GM23248 (cell line): ENCODE measurements around the gene KCNV2. TPM values are rescaled to one million over a fixed set of nuclear protein-coding genes. Genes with fewer than 3 reads are reported as not detected.

Source experiments
- DNase-seq: peaks from one replicate; pipeline ENCODE4 v3.0.0-alpha.2; 2015
- H2AFZ ChIP-seq: fragments of 200-600 bp; sonication (generic); 2 replicates; pipeline ENCODE4 v1.6.1; 2016; ENCODE audit warnings: antibody characterized with exemption
- H3F3A ChIP-seq: fragments of 200-600 bp; sonication (generic); 2 replicates; pipeline ENCODE4 v1.6.1; 2016; ENCODE audit warnings: mild to moderate bottlenecking, antibody characterized with exemption, mixed run types; ENCODE audit not compliant: insufficient read depth
- H3K27ac ChIP-seq: fragments of 200-600 bp; sonication (generic); 2 replicates; pipeline ENCODE4 v1.5.1; 2016; ENCODE audit warnings: mild to moderate bottlenecking
- H3K27me3 ChIP-seq: fragments of 200-600 bp; sonication (generic); replicated peaks from 2 replicates; pipeline ENCODE4 v1.6.1; 2016; ENCODE audit warnings: mild to moderate bottlenecking; ENCODE audit not compliant: insufficient read depth
- H3K36me3 ChIP-seq: fragments of 200-600 bp; sonication (generic); 2 replicates; pipeline ENCODE4 v1.6.1; 2016; ENCODE audit warnings: low read depth, mild to moderate bottlenecking
- H3K4me1 ChIP-seq: fragments of 200-600 bp; sonication (generic); 2 replicates; pipeline ENCODE4 v1.6.1; 2016; ENCODE audit warnings: mild to moderate bottlenecking; ENCODE audit not compliant: insufficient read depth
- H3K4me2 ChIP-seq: fragments of 200-600 bp; sonication (generic); one replicate; pipeline ENCODE4 v1.6.1; 2016; ENCODE audit warnings: mild to moderate bottlenecking; ENCODE audit not compliant: unreplicated experiment
- H3K4me3 ChIP-seq: fragments of 200-600 bp; sonication (generic); 2 replicates; pipeline ENCODE4 v1.5.1; 2016; ENCODE audit warnings: mild to moderate bottlenecking
- H3K79me2 ChIP-seq: fragments of 200-600 bp; sonication (generic); 2 replicates; pipeline ENCODE4 v1.6.1; 2016; ENCODE audit warnings: mild to moderate bottlenecking; ENCODE audit not compliant: insufficient read depth
- H3K9ac ChIP-seq: fragments of 200-600 bp; sonication (generic); 2 replicates; pipeline ENCODE4 v1.6.1; 2016; ENCODE audit warnings: mild to moderate bottlenecking
- H3K9me2 ChIP-seq: fragments of 200-600 bp; sonication (generic); 2 replicates; pipeline ENCODE4 v1.6.1; 2016; ENCODE audit warnings: mixed run types, mild to moderate bottlenecking, moderate library complexity; ENCODE audit not compliant: insufficient read depth
- H3K9me3 ChIP-seq: fragments of 200-600 bp; sonication (generic); one replicate; pipeline ENCODE4 v1.6.1; 2017; ENCODE audit warnings: low read depth
- H4K20me1 ChIP-seq: fragments of 200-600 bp; sonication (generic); 2 replicates; pipeline ENCODE4 v1.6.0; 2016; ENCODE audit not compliant: insufficient read depth
- EZH2 ChIP-seq: fragments of 200-600 bp; sonication (generic); IDR thresholded peaks from 2 replicates; pipeline ENCODE4 v1.6.1; 2018; ENCODE audit warnings: antibody characterized with exemption, mild to moderate bottlenecking; ENCODE audit not compliant: insufficient read depth, poor library complexity, severe bottlenecking
- EZH2phosphoT487 ChIP-seq: fragments of 200-600 bp; sonication (generic); IDR thresholded peaks from 2 replicates; pipeline ENCODE4 v1.6.1; 2018; ENCODE audit warnings: antibody characterized with exemption, moderate library complexity, mild to moderate bottlenecking, low read depth; ENCODE audit not compliant: insufficient read depth
- WGBS, 2 experiments: methylation state at CpG; one replicate each; pipeline ENCODE4 v1.1.6; 2015 to 2017; ENCODE audit warnings: low lambda C conversion rate in 2 of 2, low coverage in 1 of 2; ENCODE audit errors: missing lambda C conversion rate in 2 of 2; 5-methylcytosine and 5-hydroxymethylcytosine counted together
- in situ Hi-C: fragments of 300-500 bp; cut with MboI; formaldehyde crosslinking; loops from 2 replicates; pipeline ENCODE4 v1.15.0; 2020
- polyA plus RNA-seq: library from polyadenylated mRNA; unstranded; fragments of >200 nt; fragmentation: Nextera tagmentation; extraction: Ambion mirVana; gene quantifications from 2 replicates; pipeline ENCODE4 v1.2.1, GENCODE V29; 2016
- total RNA-seq: library from RNA; depleted of rRNA; stranded (reverse); fragments of >200 nt; shearing (Covaris generic); gene quantifications from 2 replicates; pipeline ENCODE4 v1.2.3, GENCODE V29; 2014

Gene KCNV2
- total and polyA plus RNA-seq, 2 experiments from 2014 or later = not detected

GRCh38 chr9:2686911-2687310, 30.4 kb upstream of the KCNV2 start:
- WGBS, 2 experiments = 81 to 85% methylated on average over 4 of the region's 4 CpGs
- Histone ChIP-seq H3K27me3 (no peaks in the 10 kb centered on the region), H3K9ac (no peak overlapping the region), H3K36me3 (no peaks in the 10 kb centered on the region), H3K79me2 (no peaks in the 10 kb centered on the region), H3K27ac (no peak overlapping the region), H3K9me2 (no peaks in the 10 kb centered on the region), H3K4me2 (no peak overlapping the region), H3K4me3 (no peak overlapping the region), H3K9me3 (no peaks in the 10 kb centered on the region), H3F3A (0 out of 2 replicates have a peak, but pooled peaks cover 8% of the 10 kb centered on the region), H3K4me1 (peaks cover 11% of the 10 kb centered on the region), H4K20me1 (peaks cover 4% of the 10 kb centered on the region; the same call in 1 of the 2 replicates), H2AFZ (no peak overlapping the region)
- in situ Hi-C loops = no loop called here
- no peak for DNase-seq
- no peak for TF ChIP-seq EZH2
- no peak for TF ChIP-seq EZH2phosphoT487

GRCh38 chr9:2688636-2689035, 28.7 kb upstream of the KCNV2 start:
- Histone ChIP-seq H3K27me3 (no peaks in the 10 kb centered on the region), H3K4me3 (no peak overlapping the region), H3K79me2 (no peaks in the 10 kb centered on the region), H3K9ac (no peak overlapping the region), H2AFZ (no peak overlapping the region), H3K9me2 (no peaks in the 10 kb centered on the region), H3K4me2 (no peak overlapping the region), H3K4me1 (peaks cover 11% of the 10 kb centered on the region), H4K20me1 (peaks cover 4% of the 10 kb centered on the region; the same call in 1 of the 2 replicates), H3K36me3 (no peaks in the 10 kb centered on the region), H3K9me3 (no peaks in the 10 kb centered on the region), H3K27ac (no peak overlapping the region), H3F3A (0 out of 2 replicates have a peak, but pooled peaks cover 8% of the 10 kb centered on the region)
- WGBS, 2 experiments = 80 to 84% methylated on average over 3 of the region's 3 CpGs
- TF ChIP-seq EZH2phosphoT487 (no peak), EZH2 (no peak)
- in situ Hi-C loops = no loop called here
- DNase-seq = no peak

- no peaks in the 10 kb centered on the region for H3K36me3 ChIP-seq
- H2AFZ ChIP-seq = no peak overlapping the region
- H3K27ac ChIP-seq = no peak overlapping the region
- TF ChIP-seq EZH2 (no peak), EZH2phosphoT487 (no peak)
- 47 to 48% methylated on average over 1 of the region's 1 CpG for WGBS, 2 experiments
- peak; percentile 6 for DNase-seq
- in situ Hi-C loops = no loop called here
- 0 out of 2 replicates have a peak, but pooled peaks cover 8% of the 10 kb centered on the region for H3F3A ChIP-seq
- no peaks in the 10 kb centered on the region for H3K79me2 ChIP-seq
- H3K4me1 ChIP-seq = peaks cover 11% of the 10 kb centered on the region
- H4K20me1 ChIP-seq = peaks cover 4% of the 10 kb centered on the region; the same call in 1 of the 2 replicates
- H3K9me3 ChIP-seq = no peaks in the 10 kb centered on the region
- no peak overlapping the region for H3K4me2 ChIP-seq
- H3K9ac ChIP-seq = no peak overlapping the region
- H3K27me3 ChIP-seq = no peaks in the 10 kb centered on the region
- no peak overlapping the region for H3K4me3 ChIP-seq
- no peaks in the 10 kb centered on the region for H3K9me2 ChIP-seq
These were observed 26.1 kb upstream of the KCNV2 start for GRCh38 chr9:2691212-2691611.

- Histone ChIP-seq H3K27me3 (no peaks in the 10 kb centered on the region), H2AFZ (no peak overlapping the region), H3F3A (0 out of 2 replicates have a peak, but pooled peaks cover 8% of the 10 kb centered on the region), H4K20me1 (peaks cover 4% of the 10 kb centered on the region; the same call in 1 of the 2 replicates), H3K4me1 (peaks cover 11% of the 10 kb centered on the region), H3K27ac (no peak overlapping the region), H3K4me2 (no peak overlapping the region), H3K79me2 (no peaks in the 10 kb centered on the region), H3K9me2 (no peaks in the 10 kb centered on the region), H3K4me3 (no peak overlapping the region), H3K36me3 (no peaks in the 10 kb centered on the region), H3K9ac (no peak overlapping the region), H3K9me3 (no peaks in the 10 kb centered on the region)
- peak; percentile 3 for DNase-seq
- TF ChIP-seq EZH2phosphoT487 (no peak), EZH2 (no peak)
- 62 to 69% methylated on average over 2 of the region's 2 CpGs for WGBS, 2 experiments
- in situ Hi-C loops = no loop called here
These were observed 25.7 kb upstream of the KCNV2 start for GRCh38 chr9:2691626-2692025.
